ENCODE data around the gene ARMH2. TPM values are rescaled to one million over a fixed set of nuclear protein-coding genes. Genes with fewer than 3 reads are reported as not detected.

The ARMH2 gene
- total RNA-seq = not detected in 2 replicates
- polyA plus RNA-seq = not detected in 2 replicates
- not detected in 2 replicates for polyA plus RNA-seq (2011; cell fraction: cytosol; rRNA removed)
- not detected in 2 replicates for polyA plus RNA-seq (2011; cell fraction: nucleus; rRNA removed)
- not detected in 2 replicates for polyA plus RNA-seq (2012)
- polyA minus RNA-seq = not detected in 2 replicates
- polyA minus RNA-seq (2011; cell fraction: cytosol; rRNA and poly(A)+ RNA removed) = not detected
- polyA minus RNA-seq (2011; cell fraction: nucleus; rRNA and poly(A)+ RNA removed) = not detected in 2 replicates
- Bru-seq, nascent RNA = not detected
- BruChase-seq, experiment 1, labeled RNA remaining after a 6-hour chase = not detected
- not detected for BruChase-seq, experiment 2, labeled RNA remaining after a 2-hour chase
- long read RNA-seq = 0 reads

- dilution Hi-C loops (cut with MboI; ENCODE audit: extremely low pct_ligation_motif_present, low sequenced_read_pairs) (no loop called here), intact Hi-C loops (cut with micrococcal nuclease) (no loop called here)
- Histone ChIP-seq H3K79me2 (ENCODE audit: control insufficient read depth, insufficient read depth, low read length) (no peaks in the 10 kb centered on the region), H3K36me3 (ENCODE audit: control insufficient read depth in 2 of 2, extremely low read depth in 1 of 2, insufficient read depth in 2 of 2, low read length in 2 of 2) (no peaks in the 10 kb centered on the region), H4K20me1 (replicated peaks; ENCODE audit: control insufficient read depth, extremely low read depth, insufficient read depth, low read length) (no peaks in the 10 kb centered on the region), H3K27ac (ENCODE audit: insufficient read depth, low read depth, low read length) (no peak within 1 kb of the TSS), H3K4me2 (ENCODE audit: insufficient read depth, low read length) (no peak within 1 kb of the TSS), H3K9me3 (replicated peaks; ENCODE audit: control insufficient read depth, insufficient read depth, low read length) (no peaks in the 10 kb centered on the region), H2AFZ (ENCODE audit: low read depth, low read length) (no peak within 1 kb of the TSS), H3K27me3 (ENCODE audit: control insufficient read depth in 2 of 2, insufficient read depth in 2 of 2, low read length in 2 of 2) (no peaks in the 10 kb centered on the region), H3K4me3 (replicated peaks in 1 of 3; ENCODE audit: insufficient read depth in 1 of 3, low read depth in 1 of 3, low read length in 3 of 3) (no peak within 1 kb of the TSS), H3K9ac (replicated peaks; ENCODE audit: extremely low read depth, insufficient read depth, low read length) (no peak within 1 kb of the TSS), H3K4me1 (ENCODE audit: control insufficient read depth, extremely low read depth, insufficient read depth, low read length) (no peaks in the 10 kb centered on the region), H3K9me1 (replicated peaks; ENCODE audit: control insufficient read depth, extremely low read depth, insufficient read depth, low read length) (no peaks in the 10 kb centered on the region)
- FAIRE-seq (no peak), DNase-seq (ENCODE audit: low read depth, low spot score) (no peak)
- TF ChIP-seq FOS (IDR thresholded peaks at IDR 0.05; ENCODE audit: borderline replicate concordance, insufficient read depth, low read length) (no peak), POLR2AphosphoS5 (IDR thresholded peaks at IDR 0.05; ENCODE audit: insufficient read depth, low read depth, low read length) (no peak), POLR2A (IDR thresholded peaks at IDR 0.05; ENCODE audit: low read depth, low read length) (no peak), GATA2 (IDR thresholded peaks at IDR 0.05; ENCODE audit: insufficient read depth, insufficient read length, low read depth, low read length) (no peak), JUN (IDR thresholded peaks at IDR 0.05; ENCODE audit: borderline replicate concordance, insufficient read depth, insufficient read length, low read depth) (no peak), MYC (IDR thresholded peaks at IDR 0.05; ENCODE audit: low read depth, low read length) (no peak), EZH2 (IDR thresholded peaks at IDR 0.05; ENCODE audit: borderline replicate concordance, low read depth, low read length, severe bottlenecking) (no peak)
- TF ChIP-seq, protein P1, sequence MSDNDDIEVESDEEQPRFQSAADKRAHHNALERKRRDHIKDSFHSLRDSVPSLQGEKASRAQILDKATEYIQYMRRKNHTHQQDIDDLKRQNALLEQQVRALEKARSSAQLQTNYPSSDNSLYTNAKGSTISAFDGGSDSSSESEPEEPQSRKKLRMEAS (IDR thresholded peaks at IDR 0.05; ENCODE audit: insufficient read depth, insufficient read length) = no peak
- TF ChIP-seq, protein P2, sequence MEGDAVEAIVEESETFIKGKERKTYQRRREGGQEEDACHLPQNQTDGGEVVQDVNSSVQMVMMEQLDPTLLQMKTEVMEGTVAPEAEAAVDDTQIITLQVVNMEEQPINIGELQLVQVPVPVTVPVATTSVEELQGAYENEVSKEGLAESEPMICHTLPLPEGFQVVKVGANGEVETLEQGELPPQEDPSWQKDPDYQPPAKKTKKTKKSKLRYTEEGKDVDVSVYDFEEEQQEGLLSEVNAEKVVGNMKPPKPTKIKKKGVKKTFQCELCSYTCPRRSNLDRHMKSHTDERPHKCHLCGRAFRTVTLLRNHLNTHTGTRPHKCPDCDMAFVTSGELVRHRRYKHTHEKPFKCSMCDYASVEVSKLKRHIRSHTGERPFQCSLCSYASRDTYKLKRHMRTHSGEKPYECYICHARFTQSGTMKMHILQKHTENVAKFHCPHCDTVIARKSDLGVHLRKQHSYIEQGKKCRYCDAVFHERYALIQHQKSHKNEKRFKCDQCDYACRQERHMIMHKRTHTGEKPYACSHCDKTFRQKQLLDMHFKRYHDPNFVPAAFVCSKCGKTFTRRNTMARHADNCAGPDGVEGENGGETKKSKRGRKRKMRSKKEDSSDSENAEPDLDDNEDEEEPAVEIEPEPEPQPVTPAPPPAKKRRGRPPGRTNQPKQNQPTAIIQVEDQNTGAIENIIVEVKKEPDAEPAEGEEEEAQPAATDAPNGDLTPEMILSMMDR (IDR thresholded peaks at IDR 0.05; ENCODE audit: extremely low read depth in 1 of 2, insufficient read depth in 1 of 2, low read depth in 1 of 2, low read length in 2 of 2) = no peak
- CTCF ChIA-PET = no interaction called here
- POLR2A ChIA-PET = no interaction called here
- BruUV-seq (replicated peaks) = no TSS peak
These were observed at the start of gene ARMH2 for GRCh38 chr6:24798740-24799540. ARMH2 (minus strand) TSS chr6:24798917; CDS start chr6:24798857, 60 bp downstream.
